Liver (tissue), 2 donors: Measurements from ENCODE around the gene FEZF2.

Experiments used
- FOXA1 ChIP-seq: IDR thresholded peaks from 2 replicates; pipeline ENCODE4 v1.6.1; 2016; ENCODE audit warnings: antibody characterized with exemption
- MAX ChIP-seq: IDR thresholded peaks from 2 replicates; pipeline ENCODE4 v1.6.1; 2016; ENCODE audit warnings: antibody characterized with exemption
- SP1 ChIP-seq: IDR thresholded peaks from 2 replicates; pipeline ENCODE4 v1.6.1; 2018; ENCODE audit warnings: antibody characterized with exemption, mild to moderate bottlenecking
- TF ChIP-seq, protein P1 (sequence below): IDR thresholded peaks from 2 replicates; pipeline ENCODE4 v1.6.1; 2016; ENCODE audit warnings: antibody characterized with exemption
- donor health status: healthy.

DNA sequence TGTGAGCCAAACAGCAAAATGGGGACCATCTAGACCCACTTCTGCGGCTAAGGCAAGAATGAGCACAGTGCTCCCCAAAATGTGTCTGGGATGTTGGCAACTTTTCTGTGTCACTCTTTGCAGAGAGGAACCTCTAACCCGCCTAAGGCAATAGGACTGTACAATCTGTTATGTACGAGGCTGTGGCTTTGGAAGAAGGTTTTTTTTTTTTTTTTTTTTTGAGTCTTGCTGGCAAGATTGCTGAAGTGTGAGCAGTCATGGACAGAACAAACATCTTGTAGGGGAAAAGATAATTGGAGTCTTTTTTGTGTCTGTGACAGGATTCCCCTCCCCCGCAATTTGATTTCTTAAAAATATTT, 7.2 kb downstream of the FEZF2 start:
- TF ChIP-seq FOXA1 = no peak
- TF ChIP-seq MAX = no peak
- TF ChIP-seq, protein P1, sequence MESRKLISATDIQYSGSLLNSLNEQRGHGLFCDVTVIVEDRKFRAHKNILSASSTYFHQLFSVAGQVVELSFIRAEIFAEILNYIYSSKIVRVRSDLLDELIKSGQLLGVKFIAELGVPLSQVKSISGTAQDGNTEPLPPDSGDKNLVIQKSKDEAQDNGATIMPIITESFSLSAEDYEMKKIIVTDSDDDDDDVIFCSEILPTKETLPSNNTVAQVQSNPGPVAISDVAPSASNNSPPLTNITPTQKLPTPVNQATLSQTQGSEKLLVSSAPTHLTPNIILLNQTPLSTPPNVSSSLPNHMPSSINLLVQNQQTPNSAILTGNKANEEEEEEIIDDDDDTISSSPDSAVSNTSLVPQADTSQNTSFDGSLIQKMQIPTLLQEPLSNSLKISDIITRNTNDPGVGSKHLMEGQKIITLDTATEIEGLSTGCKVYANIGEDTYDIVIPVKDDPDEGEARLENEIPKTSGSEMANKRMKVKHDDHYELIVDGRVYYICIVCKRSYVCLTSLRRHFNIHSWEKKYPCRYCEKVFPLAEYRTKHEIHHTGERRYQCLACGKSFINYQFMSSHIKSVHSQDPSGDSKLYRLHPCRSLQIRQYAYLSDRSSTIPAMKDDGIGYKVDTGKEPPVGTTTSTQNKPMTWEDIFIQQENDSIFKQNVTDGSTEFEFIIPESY = no peak
- no peak for TF ChIP-seq SP1
